Activated CD4-positive, alpha-beta T cell treated with anti-CD3 and anti-CD28 coated beads, Interleukin-2, amount 10 ng/mL, durations not matched to agents 24 days and 14 days (primary cell): ENCODE measurements around the gene KPNA1. TPM values are rescaled to one million over a fixed set of nuclear protein-coding genes. Genes with fewer than 3 reads are reported as not detected.

Experiments used
- DNase-seq: peaks from one replicate; pipeline ENCODE4 v3.0.0; 2022
- H3K27ac Mint-ChIP-seq: one replicate; pipeline ENCODE4 v1.8.0; 2022; ENCODE audit warnings: mild to moderate bottlenecking, mixed read lengths
- H3K27me3 Mint-ChIP-seq: one replicate; pipeline ENCODE4 v1.8.0; 2022; ENCODE audit warnings: mixed read lengths
- H3K36me3 Mint-ChIP-seq: one replicate; pipeline ENCODE4 v1.8.0; 2022; ENCODE audit warnings: low read depth, mild to moderate bottlenecking, mixed read lengths
- H3K4me1 Mint-ChIP-seq: one replicate; pipeline ENCODE4 v1.8.0; 2021; ENCODE audit warnings: mixed read lengths
- H3K4me3 Mint-ChIP-seq: one replicate; pipeline ENCODE4 v1.8.0; 2022; ENCODE audit warnings: mild to moderate bottlenecking, moderate library complexity, mixed read lengths
- H3K9me3 Mint-ChIP-seq: one replicate; pipeline ENCODE4 v1.8.0; 2021; ENCODE audit warnings: mixed read lengths
- intact Hi-C: fragments of 100-400 bp; cut with micrococcal nuclease; formaldehyde crosslinking; loops from one replicate; pipeline ENCODE4 v1.15.1; 2023
- total RNA-seq: library from RNA; stranded (reverse); gene quantifications from 2 replicates; pipeline ENCODE4 v1.2.3, GENCODE V29; 2022

KPNA1 gene
- total RNA-seq: 78.4 and 79.4 TPM in 2 replicates

GRCh38 chr3:122514123-122515019, at the start of gene KPNA1:
Gene KPNA1 (minus strand): TSS chr3:122514939. CDS start chr3:122496565, 18,374 bp downstream.
- peak within 1 kb of the TSS; percentile 91 for H3K27ac Mint-ChIP-seq
- H3K9me3 Mint-ChIP-seq: no peaks in the 10 kb centered on the region
- H3K4me3 Mint-ChIP-seq: peak within 1 kb of the TSS; percentile 84
- peaks cover 26% of the 10 kb centered on the region for H3K4me1 Mint-ChIP-seq
- intact Hi-C loops: loop anchor here (1.0 to 5.0 kb wide), 6 partner anchors 17 to 131 kb away; partner anchors contain the start of genes MIX23 and WDR5B
- H3K36me3 Mint-ChIP-seq: peaks cover 21% of the 10 kb centered on the region
- peak; percentile 97 for DNase-seq
- H3K27me3 Mint-ChIP-seq: no peaks in the 10 kb centered on the region

- no peaks in the 10 kb centered on the region for H3K27me3 Mint-ChIP-seq
- peaks cover 60% of the 10 kb centered on the region for H3K36me3 Mint-ChIP-seq
Measured at GRCh38 chr3:122564155-122564912, 49.6 kb upstream of the KPNA1 start, which contains the start of the genes DTX3L and PARP9. Gene DTX3L (plus strand): TSS chr3:122564338. CDS start chr3:122564427, 89 bp downstream. Gene PARP9 (minus strand): TSS chr3:122564300. CDS start chr3:122559620, 4,680 bp downstream.

DNA sequence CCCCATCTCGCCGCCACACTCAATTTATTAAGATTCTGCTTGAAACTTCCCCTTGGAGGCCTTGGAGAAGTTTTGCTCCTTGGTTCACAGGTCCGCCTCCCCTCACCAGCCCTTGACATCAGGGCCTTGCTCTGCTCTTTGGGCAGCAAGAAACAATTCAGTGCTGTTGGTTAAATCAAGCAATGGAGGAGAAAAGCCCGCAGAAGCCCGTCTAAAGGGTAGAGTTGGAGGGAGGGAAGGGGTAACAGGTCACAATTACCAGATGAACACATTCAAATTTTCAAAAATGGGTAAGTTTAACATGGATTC, 48.9 kb upstream of the KPNA1 start:
- DNase-seq: peak; percentile 78
- Mint-ChIP-seq H3K27ac (peak overlapping the region; percentile 98), H3K27me3 (no peaks in the 10 kb centered on the region), H3K4me3 (peak overlapping the region; percentile 95), H3K4me1 (peaks cover 70% of the 10 kb centered on the region), H3K36me3 (peaks cover 59% of the 10 kb centered on the region), H3K9me3 (no peaks in the 10 kb centered on the region)
- intact Hi-C loops: loop anchor here (1.0 to 5.0 kb wide), 6 partner anchors 13 to 234 kb away; partner anchors contain the start of genes FAM162A and SLC49A4

More at GRCh38 chr3:122564155-122564912, 49.6 kb upstream of the KPNA1 start, which contains the start of the genes DTX3L and PARP9:
- DNase-seq: peak; percentile 97
- H3K4me3 Mint-ChIP-seq: peak within 1 kb of the TSS; percentile 95
- intact Hi-C loops: loop anchor here (1.0 to 5.0 kb wide), 6 partner anchors 12 to 233 kb away; partner anchors contain the start of genes FAM162A and SLC49A4
- H3K27ac Mint-ChIP-seq: peak within 1 kb of the TSS; percentile 98
- H3K4me1 Mint-ChIP-seq: peaks cover 71% of the 10 kb centered on the region
- H3K9me3 Mint-ChIP-seq: no peaks in the 10 kb centered on the region

- H3K27me3 Mint-ChIP-seq: no peaks in the 10 kb centered on the region
- H3K4me3 Mint-ChIP-seq: peak overlapping the region; percentile 95
- H3K9me3 Mint-ChIP-seq: no peaks in the 10 kb centered on the region
- H3K4me1 Mint-ChIP-seq: peaks cover 65% of the 10 kb centered on the region
- H3K36me3 Mint-ChIP-seq: peaks cover 56% of the 10 kb centered on the region
- intact Hi-C loops: loop anchor here (5.0 kb wide), 1 partner anchor 234 kb away; the partner anchor contains the start of gene SLC49A4
- H3K27ac Mint-ChIP-seq: peak overlapping the region; percentile 98
- DNase-seq: peak; percentile 65
Measured at GRCh38 chr3:122562923-122563716, 48.4 kb upstream of the KPNA1 start.

DNA sequence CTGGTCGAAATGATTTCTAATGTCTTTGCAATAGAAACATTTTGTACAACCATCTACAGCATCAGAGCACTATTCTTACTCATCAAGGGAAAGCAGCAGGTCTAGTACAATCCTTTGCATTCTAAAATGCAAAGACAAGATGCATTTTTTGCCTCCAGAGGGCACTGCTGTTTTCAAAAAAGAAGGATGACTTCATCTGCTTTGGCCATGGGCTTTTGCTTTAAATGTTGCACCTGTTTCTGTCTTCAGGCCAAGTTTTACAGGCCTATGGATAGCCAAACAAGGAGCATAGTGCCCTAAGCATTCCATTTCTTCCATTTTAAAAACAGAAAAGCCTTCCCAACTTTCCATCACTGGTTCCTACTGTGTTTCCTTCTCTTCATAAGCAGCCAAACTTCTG, 45.9 kb upstream of the KPNA1 start:
- H3K9me3 Mint-ChIP-seq: no peaks in the 10 kb centered on the region
- peak overlapping the region; percentile 87 for H3K27ac Mint-ChIP-seq
- peaks cover 54% of the 10 kb centered on the region for H3K4me1 Mint-ChIP-seq
- DNase-seq: peak; percentile 91
- peak overlapping the region; percentile 61 for H3K4me3 Mint-ChIP-seq
- no peaks in the 10 kb centered on the region for H3K27me3 Mint-ChIP-seq
- intact Hi-C loops: loop anchor here (1.0 to 5.0 kb wide), 2 partner anchors 119 to 237 kb away; partner anchors contain the start of gene SLC49A4
- peaks cover 57% of the 10 kb centered on the region for H3K36me3 Mint-ChIP-seq

- no peaks in the 10 kb centered on the region for H3K9me3 Mint-ChIP-seq
- peaks cover 60% of the 10 kb centered on the region for H3K36me3 Mint-ChIP-seq
- peak overlapping the region; percentile 49 for H3K4me3 Mint-ChIP-seq
- intact Hi-C loops: loop anchor here (1.0 to 5.0 kb wide), 2 partner anchors 119 to 237 kb away; partner anchors contain the start of gene SLC49A4
- no peak for DNase-seq
- H3K27ac Mint-ChIP-seq: peak overlapping the region; percentile 63
- no peaks in the 10 kb centered on the region for H3K27me3 Mint-ChIP-seq
- peaks cover 57% of the 10 kb centered on the region for H3K4me1 Mint-ChIP-seq
Measured at GRCh38 chr3:122559906-122560305, 45.2 kb upstream of the KPNA1 start.

GRCh38 chr3:122558605-122559004, 43.9 kb upstream of the KPNA1 start:
- no peaks in the 10 kb centered on the region for H3K9me3 Mint-ChIP-seq
- DNase-seq: no peak
- no peak overlapping the region for H3K27ac Mint-ChIP-seq
- intact Hi-C loops: no loop called here
- no peak overlapping the region for H3K4me3 Mint-ChIP-seq
- peaks cover 62% of the 10 kb centered on the region for H3K36me3 Mint-ChIP-seq
- no peaks in the 10 kb centered on the region for H3K27me3 Mint-ChIP-seq
- peaks cover 58% of the 10 kb centered on the region for H3K4me1 Mint-ChIP-seq

DNA sequence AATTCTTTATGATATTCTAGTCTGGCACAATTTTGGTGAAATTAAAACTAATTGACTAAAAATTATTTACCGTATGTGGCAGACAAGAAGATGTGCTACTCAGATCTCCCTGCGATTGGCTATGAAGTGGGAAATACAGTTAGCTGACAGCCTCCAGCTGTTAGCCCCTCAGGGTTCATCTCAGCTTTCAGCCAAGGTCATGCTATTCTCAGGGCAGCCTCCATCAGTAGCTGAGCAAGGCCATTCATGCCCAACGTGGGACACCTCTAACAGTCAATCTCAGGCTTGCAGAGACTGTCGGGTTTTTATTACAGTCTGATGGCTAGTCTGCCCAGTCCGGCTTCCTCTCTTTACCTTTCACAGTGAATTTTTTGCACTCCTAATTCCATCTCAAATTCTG, 42.6 kb upstream of the KPNA1 start:
- H3K9me3 Mint-ChIP-seq: no peaks in the 10 kb centered on the region
- intact Hi-C loops: no loop called here
- H3K4me3 Mint-ChIP-seq: no peak overlapping the region
- H3K27ac Mint-ChIP-seq: no peak overlapping the region
- H3K27me3 Mint-ChIP-seq: no peaks in the 10 kb centered on the region
- DNase-seq: no peak
- H3K4me1 Mint-ChIP-seq: peaks cover 52% of the 10 kb centered on the region
- peaks cover 69% of the 10 kb centered on the region for H3K36me3 Mint-ChIP-seq

- peak overlapping the region; percentile 70 for H3K27ac Mint-ChIP-seq
- peaks cover 76% of the 10 kb centered on the region for H3K36me3 Mint-ChIP-seq
- peaks cover 45% of the 10 kb centered on the region for H3K4me1 Mint-ChIP-seq
- H3K4me3 Mint-ChIP-seq: peak overlapping the region; percentile 8
- no peaks in the 10 kb centered on the region for H3K27me3 Mint-ChIP-seq
- no peaks in the 10 kb centered on the region for H3K9me3 Mint-ChIP-seq
- no peak for DNase-seq
- intact Hi-C loops: no loop called here
Measured at GRCh38 chr3:122555275-122556071, 40.7 kb upstream of the KPNA1 start.

DNA sequence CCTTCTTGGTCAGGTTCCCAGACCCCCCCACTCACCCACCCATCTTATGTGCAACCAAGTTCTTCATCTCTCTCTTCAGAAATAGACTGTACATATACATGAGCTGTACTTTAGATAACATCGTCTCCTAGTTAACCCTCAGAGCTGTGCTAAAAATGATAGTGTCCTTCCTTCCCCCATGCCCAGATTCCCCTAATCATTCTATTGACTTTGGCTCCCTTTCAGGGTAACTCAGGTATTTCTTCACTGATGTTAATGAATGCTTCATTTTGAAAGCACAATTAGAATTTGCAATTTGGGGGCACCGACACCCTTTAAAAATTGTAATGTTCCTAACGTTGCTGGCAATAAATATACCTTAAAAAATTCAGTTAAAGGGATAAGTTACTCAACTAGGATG, 38.4 kb upstream of the KPNA1 start:
- peaks cover 35% of the 10 kb centered on the region for H3K4me1 Mint-ChIP-seq
- peaks cover 83% of the 10 kb centered on the region for H3K36me3 Mint-ChIP-seq
- no peak overlapping the region for H3K27ac Mint-ChIP-seq
- no peak for DNase-seq
- intact Hi-C loops: no loop called here
- no peaks in the 10 kb centered on the region for H3K27me3 Mint-ChIP-seq
- no peaks in the 10 kb centered on the region for H3K9me3 Mint-ChIP-seq
- H3K4me3 Mint-ChIP-seq: no peak overlapping the region

DNA sequence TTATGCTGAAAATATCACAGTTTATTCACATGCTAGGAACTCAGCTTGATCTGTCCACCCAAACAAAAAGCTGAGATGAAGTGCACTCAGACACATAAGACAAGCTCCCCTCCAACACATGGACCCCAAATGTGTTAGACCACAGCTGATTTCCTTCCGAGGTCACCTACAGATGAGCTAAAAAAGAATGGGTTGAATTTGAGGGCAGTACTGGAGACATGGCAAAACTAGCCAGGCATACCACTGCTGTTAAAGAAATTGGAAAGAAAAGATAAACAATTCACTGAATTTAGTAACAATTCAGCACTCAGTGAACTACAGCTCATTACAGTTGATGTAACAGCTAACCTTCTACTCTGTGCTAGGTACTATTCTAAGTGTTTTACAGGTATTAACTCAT, 33.9 kb upstream of the KPNA1 start:
- Mint-ChIP-seq H3K27me3 (no peaks in the 10 kb centered on the region), H3K36me3 (peaks cover 82% of the 10 kb centered on the region), H3K9me3 (no peaks in the 10 kb centered on the region), H3K4me1 (peaks cover 19% of the 10 kb centered on the region), H3K4me3 (no peak overlapping the region), H3K27ac (peak overlapping the region; percentile 23)
- no peak for DNase-seq
- intact Hi-C loops: no loop called here

DNA sequence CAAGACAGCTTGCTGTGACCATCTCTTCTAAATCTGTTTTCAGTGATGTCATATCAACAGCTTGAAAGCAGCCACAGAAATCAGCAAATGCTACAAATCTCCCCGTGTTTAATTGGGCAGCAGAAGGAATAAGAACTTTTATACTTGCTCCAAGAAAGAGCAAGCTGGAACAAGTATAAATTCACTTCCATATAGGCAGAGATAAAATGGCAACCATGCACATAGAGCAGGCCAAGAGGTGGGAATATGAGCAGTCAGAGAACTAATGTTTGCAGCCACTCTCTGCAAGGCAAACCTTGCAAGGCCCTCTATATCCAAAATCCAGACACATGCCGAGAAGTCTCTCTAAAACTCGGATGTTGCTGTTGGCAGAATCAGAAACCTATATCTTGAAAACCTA, 33.3 kb upstream of the KPNA1 start:
- H3K27me3 Mint-ChIP-seq: no peaks in the 10 kb centered on the region
- H3K4me3 Mint-ChIP-seq: no peak overlapping the region
- peaks cover 83% of the 10 kb centered on the region for H3K36me3 Mint-ChIP-seq
- intact Hi-C loops: no loop called here
- no peaks in the 10 kb centered on the region for H3K9me3 Mint-ChIP-seq
- peaks cover 15% of the 10 kb centered on the region for H3K4me1 Mint-ChIP-seq
- DNase-seq: no peak
- no peak overlapping the region for H3K27ac Mint-ChIP-seq
